Neural cell (in vitro differentiated cells): ENCODE data around the gene TCP10L.

ENCODE experiments used
- CTCF ChIP-seq: fragments of 450-650 bp; IDR thresholded peaks from 2 replicates; pipeline ENCODE4 v1.5.1; 2014; ENCODE audit warnings: antibody characterized with exemption, mild to moderate bottlenecking, moderate library complexity; ENCODE audit not compliant: poor library complexity, severe bottlenecking
- EP300 ChIP-seq: fragments of 450-650 bp; conservative IDR thresholded peaks from 2 replicates; pipeline ENCODE4 v1.6.1; 2014; ENCODE audit warnings: antibody characterized with exemption, mild to moderate bottlenecking, moderate library complexity; ENCODE audit not compliant: poor library complexity, severe bottlenecking
- EZH2 ChIP-seq: fragments of 200-600, 300-800 bp; shearing (Covaris generic), sonication (generic); IDR thresholded peaks from 2 replicates; pipeline ENCODE4 v1.6.1; 2014; ENCODE audit warnings: antibody characterized with exemption, low read length, borderline replicate concordance, mild to moderate bottlenecking; ENCODE audit not compliant: insufficient read depth, poor library complexity, severe bottlenecking
- MXI1 ChIP-seq: fragments of 450-650 bp; conservative IDR thresholded peaks from 2 replicates; pipeline ENCODE4 v1.6.1; 2014; ENCODE audit warnings: antibody characterized with exemption, mild to moderate bottlenecking; ENCODE audit not compliant: poor library complexity, severe bottlenecking
- POLR2AphosphoS5 ChIP-seq: IDR thresholded peaks from 2 replicates; pipeline ENCODE4 v1.6.1; 2012
- RAD21 ChIP-seq: fragments of 450-650 bp; conservative IDR thresholded peaks from 2 replicates; pipeline ENCODE4 v1.6.1; 2014; ENCODE audit warnings: antibody characterized with exemption, mild to moderate bottlenecking, moderate library complexity
- TF ChIP-seq, protein P1 (sequence below): IDR thresholded peaks from 2 replicates; pipeline ENCODE4 v1.6.1; 2012; ENCODE audit warnings: borderline replicate concordance

DNA sequence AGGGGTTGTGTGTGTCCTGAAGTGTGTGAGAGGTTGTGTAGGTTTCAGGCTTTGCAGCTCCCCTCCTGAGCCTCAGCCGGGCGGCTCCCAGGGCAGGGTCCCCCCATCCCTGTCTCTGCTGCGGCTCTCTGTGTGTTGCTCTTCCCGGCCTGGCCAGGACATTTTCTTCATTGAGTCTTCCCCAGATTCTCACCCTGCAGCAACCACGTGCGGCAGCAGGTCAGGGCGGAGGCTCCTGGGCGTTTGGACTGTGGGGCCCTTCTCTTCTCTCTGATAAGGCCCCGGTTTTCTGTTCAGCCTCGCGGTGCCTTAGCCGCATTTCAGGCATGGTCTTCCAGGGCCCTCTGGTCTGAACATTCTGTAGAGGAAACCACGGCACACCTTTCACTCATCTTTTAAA lies 1.8 kb upstream of the TCP10L start:
- TF ChIP-seq CTCF, result no peak
- TF ChIP-seq POLR2AphosphoS5, result no peak
- TF ChIP-seq RAD21, result no peak
- no peak for TF ChIP-seq MXI1
- TF ChIP-seq, protein P1, sequence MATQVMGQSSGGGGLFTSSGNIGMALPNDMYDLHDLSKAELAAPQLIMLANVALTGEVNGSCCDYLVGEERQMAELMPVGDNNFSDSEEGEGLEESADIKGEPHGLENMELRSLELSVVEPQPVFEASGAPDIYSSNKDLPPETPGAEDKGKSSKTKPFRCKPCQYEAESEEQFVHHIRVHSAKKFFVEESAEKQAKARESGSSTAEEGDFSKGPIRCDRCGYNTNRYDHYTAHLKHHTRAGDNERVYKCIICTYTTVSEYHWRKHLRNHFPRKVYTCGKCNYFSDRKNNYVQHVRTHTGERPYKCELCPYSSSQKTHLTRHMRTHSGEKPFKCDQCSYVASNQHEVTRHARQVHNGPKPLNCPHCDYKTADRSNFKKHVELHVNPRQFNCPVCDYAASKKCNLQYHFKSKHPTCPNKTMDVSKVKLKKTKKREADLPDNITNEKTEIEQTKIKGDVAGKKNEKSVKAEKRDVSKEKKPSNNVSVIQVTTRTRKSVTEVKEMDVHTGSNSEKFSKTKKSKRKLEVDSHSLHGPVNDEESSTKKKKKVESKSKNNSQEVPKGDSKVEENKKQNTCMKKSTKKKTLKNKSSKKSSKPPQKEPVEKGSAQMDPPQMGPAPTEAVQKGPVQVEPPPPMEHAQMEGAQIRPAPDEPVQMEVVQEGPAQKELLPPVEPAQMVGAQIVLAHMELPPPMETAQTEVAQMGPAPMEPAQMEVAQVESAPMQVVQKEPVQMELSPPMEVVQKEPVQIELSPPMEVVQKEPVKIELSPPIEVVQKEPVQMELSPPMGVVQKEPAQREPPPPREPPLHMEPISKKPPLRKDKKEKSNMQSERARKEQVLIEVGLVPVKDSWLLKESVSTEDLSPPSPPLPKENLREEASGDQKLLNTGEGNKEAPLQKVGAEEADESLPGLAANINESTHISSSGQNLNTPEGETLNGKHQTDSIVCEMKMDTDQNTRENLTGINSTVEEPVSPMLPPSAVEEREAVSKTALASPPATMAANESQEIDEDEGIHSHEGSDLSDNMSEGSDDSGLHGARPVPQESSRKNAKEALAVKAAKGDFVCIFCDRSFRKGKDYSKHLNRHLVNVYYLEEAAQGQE, result no peak
- no peak for TF ChIP-seq EP300
- no peak for TF ChIP-seq EZH2
